SK-N-SH (cell line): ENCODE measurements around the gene SERPINB8. TPM values are rescaled to one million over a fixed set of nuclear protein-coding genes. Genes with fewer than 3 reads are reported as not detected.
A peak's percentile ranks its signal among the peaks of the same experiment; 100 is the strongest.

ENCODE experiments used
- CTCF ChIA-PET: fragments of 300-600, 350-600 bp; formaldehyde crosslinking; extraction: SDS; loops from one replicate; lab custom pipeline; 2021; lab: Yijun Ruan, JAX
- POLR2A ChIA-PET: fragments of 350-600 bp; sonication (Branson Sonifier 250); formaldehyde crosslinking; extraction: SDS; loops from one replicate; lab custom pipeline; 2020; ENCODE audit warnings: antibody characterized with exemption, inconsistent platforms; lab: Yijun Ruan, JAX
- DNase-seq: peaks from one replicate; pipeline ENCODE4 v3.0.0; 2012
- H2AFZ ChIP-seq: fragments of 200-600 bp; sonication (generic); 2 replicates; pipeline ENCODE4 v1.8.1; 2016; ENCODE audit warnings: antibody characterized with exemption, mild to moderate bottlenecking, low read depth
- H3F3A ChIP-seq: fragments of 200-600 bp; sonication (generic); replicated peaks from 2 replicates; pipeline ENCODE3; 2016; ENCODE audit warnings: antibody characterized with exemption, mild to moderate bottlenecking; ENCODE audit not compliant: insufficient read depth
- H3K27ac ChIP-seq, 2 experiments: fragments of 200-500 bp in 1 of 2; fragments of 200-600 bp in 1 of 2; sonication (Bioruptor generic) in 1 of 2; sonication (generic), shearing (Covaris generic) in 1 of 2; 2 replicates each; pipeline versions ENCODE4 v1.5.1 to v1.6.1; 2014 to 2016; ENCODE audit warnings: low read depth in 2 of 2, inconsistent platforms in 1 of 2, low read length in 1 of 2, mild to moderate bottlenecking in 1 of 2, mixed read lengths in 1 of 2
- H3K27me3 ChIP-seq: fragments of 200-600 bp; sonication (generic), shearing (Covaris generic); 2 replicates; pipeline ENCODE4 v1.6.1; 2016; ENCODE audit warnings: mixed run types; ENCODE audit not compliant: insufficient read depth
- H3K36me3 ChIP-seq, 2 experiments: fragments of 200-500 bp in 1 of 2; fragments of 200-600 bp in 1 of 2; sonication (Bioruptor generic) in 1 of 2; sonication (generic) in 1 of 2; replicated peaks in 1 of 2; 2 replicates each; pipeline versions ENCODE3 to v1.5.1; 2014 to 2016; ENCODE audit warnings: low read length in 1 of 2, mild to moderate bottlenecking in 1 of 2; ENCODE audit not compliant: insufficient read depth in 2 of 2, control insufficient read depth in 1 of 2
- H3K4me1 ChIP-seq, 2 experiments: fragments of 200-500 bp in 1 of 2; fragments of 200-600 bp in 1 of 2; sonication (Bioruptor generic) in 1 of 2; sonication (generic), shearing (Covaris generic) in 1 of 2; 2 replicates each; pipeline versions ENCODE4 v1.5.1 to v1.6.1; 2014 to 2016; ENCODE audit warnings: low read depth in 1 of 2, low read length in 1 of 2, mixed run types in 1 of 2; ENCODE audit not compliant: insufficient read depth in 2 of 2, control insufficient read depth in 1 of 2
- H3K4me2 ChIP-seq: fragments of 200-600 bp; sonication (generic), shearing (Covaris generic); 2 replicates; pipeline ENCODE4 v1.6.1; 2017; ENCODE audit warnings: mixed run types
- H3K4me3 ChIP-seq, 2 experiments: fragments of 200-500 bp in 1 of 2; fragments of 200-600 bp in 1 of 2; sonication (Bioruptor generic) in 1 of 2; sonication (generic), shearing (Covaris generic) in 1 of 2; 2 replicates each; pipeline versions ENCODE4 v1.5.1 to v1.8.1; 2014 to 2016; ENCODE audit warnings: low read depth in 2 of 2, inconsistent platforms in 1 of 2, low read length in 1 of 2, mild to moderate bottlenecking in 1 of 2, mixed read lengths in 1 of 2, moderate library complexity in 1 of 2
- H3K79me2 ChIP-seq: fragments of 200-600 bp; sonication (generic); 2 replicates; pipeline ENCODE4 v1.8.1; 2017; ENCODE audit warnings: mild to moderate bottlenecking; ENCODE audit not compliant: insufficient read depth
- H3K9ac ChIP-seq: fragments of 200-600 bp; sonication (generic); 2 replicates; pipeline ENCODE4 v1.6.1; 2017; ENCODE audit warnings: mixed run types
- H3K9me2 ChIP-seq: fragments of 200-600 bp; sonication (generic); 2 replicates; pipeline ENCODE4 v1.6.1; 2017; ENCODE audit warnings: mixed run types
- H3K9me3 ChIP-seq: fragments of 200-600 bp; sonication (generic); 2 replicates; pipeline ENCODE4 v1.6.1; 2017; ENCODE audit warnings: mixed run types, mild to moderate bottlenecking, moderate library complexity
- H4K20me1 ChIP-seq: fragments of 200-600 bp; sonication (generic); 2 replicates; pipeline ENCODE4 v1.6.1; 2017; ENCODE audit warnings: mild to moderate bottlenecking, mixed run types; ENCODE audit not compliant: insufficient read depth
- ELF1 ChIP-seq: IDR thresholded peaks from 2 replicates; pipeline ENCODE4 v1.4.0; 2012
- RAD21 ChIP-seq: IDR thresholded peaks from 2 replicates; pipeline ENCODE4 v1.6.1; 2012; ENCODE audit warnings: mild to moderate bottlenecking, low read length
- RFX5 ChIP-seq: IDR thresholded peaks from 2 replicates; pipeline ENCODE4 v1.6.1; 2012; ENCODE audit warnings: mild to moderate bottlenecking, improper control_type of control experiment, low read length
- SMC3 ChIP-seq: IDR thresholded peaks from 2 replicates; pipeline ENCODE4 v1.6.1; 2012; ENCODE audit warnings: low read depth, low read length, improper control_type of control experiment
- TAF1 ChIP-seq: IDR thresholded peaks from 2 replicates; pipeline ENCODE4 v1.6.1; 2012; ENCODE audit warnings: low read depth, mild to moderate bottlenecking, low read length, moderate library complexity, borderline replicate concordance
- TCF12 ChIP-seq: IDR thresholded peaks from 2 replicates; pipeline ENCODE4 v1.4.0; 2012
- whole genome bisulfite sequencing: methylation state at CpG from one replicate; pipeline ENCODE4 v1.1.6; 2017; ENCODE audit warnings: low lambda C conversion rate; 5-methylcytosine and 5-hydroxymethylcytosine counted together
- polyA plus RNA-seq, 3 experiments: library from polyadenylated mRNA; depleted of rRNA; stranded (reverse); fragments of >200 nt; gene quantifications; 2 replicates each; pipeline ENCODE4 v1.2.3, GENCODE V29; 2012
- TF ChIP-seq, protein P1 (sequence below): fragments of 200-600 bp; sonication (generic); IDR thresholded peaks from 2 replicates; pipeline ENCODE4 v1.6.1; 2017; ENCODE audit warnings: antibody characterized with exemption, mild to moderate bottlenecking, moderate library complexity
- TF ChIP-seq, protein P2 (sequence below): fragments of 150-350 bp; IDR thresholded peaks from 2 replicates; pipeline ENCODE4 v1.6.1; 2017; ENCODE audit warnings: antibody characterized with exemption, low read length, low read depth, borderline replicate concordance

The SERPINB8 gene
- polyA plus RNA-seq, 1 of the 3 experiments (the other 2 are of a cell fraction) = 3.4 TPM

DNA sequence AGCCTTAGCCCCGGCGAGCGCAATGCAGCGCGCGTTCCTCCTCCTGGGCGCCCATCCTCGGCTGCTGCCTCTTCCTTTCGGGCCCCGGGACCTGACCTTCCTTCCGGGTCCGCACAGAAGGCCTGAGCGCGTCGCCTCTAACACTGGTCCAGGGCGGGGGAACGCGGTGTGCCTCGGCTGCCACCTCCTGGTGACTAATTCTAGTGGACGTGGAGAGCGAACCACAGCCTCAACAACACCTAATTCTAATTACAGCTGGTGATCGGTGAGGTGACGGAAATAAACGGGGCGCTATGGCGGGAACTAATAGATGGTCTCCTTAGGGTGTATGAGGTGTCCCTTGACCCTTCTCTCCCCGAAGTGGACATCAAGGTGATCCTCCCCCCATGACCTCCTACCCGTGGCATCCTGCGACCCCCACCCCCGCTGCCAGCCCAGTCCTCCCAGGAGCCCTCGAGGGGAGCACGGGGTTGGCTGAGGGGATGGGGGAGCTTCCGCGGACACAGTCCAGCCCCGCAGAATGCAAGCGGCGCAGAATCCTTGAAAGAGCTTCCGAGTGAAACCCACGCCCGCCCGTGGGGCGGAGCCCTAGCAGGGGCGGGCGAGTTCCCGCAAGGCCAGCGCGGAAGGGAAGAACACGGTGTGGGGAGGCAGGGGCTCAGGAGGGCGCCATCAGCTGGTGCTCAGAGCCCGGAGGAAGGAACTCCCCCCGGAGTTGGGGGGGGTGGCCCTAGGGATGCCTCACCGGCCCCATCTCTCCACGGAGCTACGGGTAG, 33.5 kb upstream of the SERPINB8 start:
- no peaks in the 10 kb centered on the region for H3K9me2 ChIP-seq
- POLR2A ChIA-PET = no interaction called here
- WGBS = 10% methylated on average over 29 of the region's 54 CpGs

DNA sequence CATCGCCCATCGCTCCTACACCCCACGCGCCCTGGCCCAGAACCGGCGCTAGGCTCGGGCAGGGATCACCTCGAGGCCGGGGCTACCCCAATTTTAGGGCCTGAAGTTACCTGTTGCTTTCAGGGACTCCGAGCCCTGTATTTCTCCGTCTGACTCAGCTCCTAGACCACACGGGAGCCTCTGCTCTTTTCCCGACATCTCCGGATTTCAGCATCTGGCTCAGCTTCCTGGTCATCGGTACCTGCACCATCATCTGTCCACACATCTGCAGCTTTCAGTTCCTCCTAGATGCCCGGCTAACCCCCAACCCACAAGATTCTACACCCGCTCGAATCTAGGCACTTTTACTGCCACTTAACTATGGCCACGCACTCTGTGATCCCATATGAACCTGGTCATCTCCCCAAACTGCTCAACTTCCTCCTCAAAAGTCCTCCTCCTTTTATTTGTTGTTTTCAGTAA, 32.9 kb upstream of the SERPINB8 start:
- CTCF ChIA-PET = interaction anchor here (0.6 to 3.9 kb wide), 26 partner anchors 8 to 421 kb away, joined by 3 to 19 read pairs (median 5); partner anchors contain the start of gene HMSD
- peak overlapping the region; percentile 93; the same call in 1 of the 2 replicates for H2AFZ ChIP-seq
- no peaks in the 10 kb centered on the region for H3F3A ChIP-seq
- no peak for DNase-seq
- peaks cover 17% of the 10 kb centered on the region; the same call in 1 of the 2 replicates for H3K27me3 ChIP-seq
- no peaks in the 10 kb centered on the region for H3K36me3 ChIP-seq
- peaks cover 0 to 9% of the 10 kb centered on the region in 2 experiments; a peak in 2 of 4 replicates for H3K4me1 ChIP-seq
- H3K9ac ChIP-seq = no peak overlapping the region
- no peaks in the 10 kb centered on the region for H3K9me2 ChIP-seq
- TF ChIP-seq ELF1 (no peak), TAF1 (no peak), TCF12 (no peak), RFX5 (no peak)
- no peaks in the 10 kb centered on the region for H3K9me3 ChIP-seq
- POLR2A ChIA-PET = no interaction called here
- WGBS = 64% methylated on average over 12 of the region's 19 CpGs
- H3K4me2 ChIP-seq = peak overlapping the region; percentile 82; the same call in 1 of the 2 replicates
- H3K4me3 ChIP-seq = peak overlapping the region; percentile 53 to 62; a peak in 3 of 4 replicates
- no peak overlapping the region for H3K27ac ChIP-seq
- no peaks in the 10 kb centered on the region for H4K20me1 ChIP-seq
- H3K79me2 ChIP-seq = no peaks in the 10 kb centered on the region

More for the DNA sequence above, 33.5 kb upstream of the SERPINB8 start:
- CTCF ChIA-PET = interaction anchor here (0.5 to 3.9 kb wide), 34 partner anchors 9 to 514 kb away, joined by 3 to 19 read pairs (median 5); partner anchors contain the start of genes HMSD, SERPINB2 and VPS4B
- H3K4me2 ChIP-seq = peak overlapping the region; percentile 82
- DNase-seq = peak; percentile 85
- H3K4me3 ChIP-seq = peak overlapping the region; percentile 53 to 62
- no peaks in the 10 kb centered on the region for H3F3A ChIP-seq
- H3K27me3 ChIP-seq = peaks cover 19% of the 10 kb centered on the region; the same call in 1 of the 2 replicates
- H2AFZ ChIP-seq = peak overlapping the region; percentile 93
- H3K4me1 ChIP-seq = peaks cover 0 to 9% of the 10 kb centered on the region in 2 experiments; a peak in 2 of 4 replicates
- H3K9me3 ChIP-seq = no peaks in the 10 kb centered on the region
- H3K79me2 ChIP-seq = no peaks in the 10 kb centered on the region
- H3K9ac ChIP-seq = no peak overlapping the region
- TF ChIP-seq, protein P1, sequence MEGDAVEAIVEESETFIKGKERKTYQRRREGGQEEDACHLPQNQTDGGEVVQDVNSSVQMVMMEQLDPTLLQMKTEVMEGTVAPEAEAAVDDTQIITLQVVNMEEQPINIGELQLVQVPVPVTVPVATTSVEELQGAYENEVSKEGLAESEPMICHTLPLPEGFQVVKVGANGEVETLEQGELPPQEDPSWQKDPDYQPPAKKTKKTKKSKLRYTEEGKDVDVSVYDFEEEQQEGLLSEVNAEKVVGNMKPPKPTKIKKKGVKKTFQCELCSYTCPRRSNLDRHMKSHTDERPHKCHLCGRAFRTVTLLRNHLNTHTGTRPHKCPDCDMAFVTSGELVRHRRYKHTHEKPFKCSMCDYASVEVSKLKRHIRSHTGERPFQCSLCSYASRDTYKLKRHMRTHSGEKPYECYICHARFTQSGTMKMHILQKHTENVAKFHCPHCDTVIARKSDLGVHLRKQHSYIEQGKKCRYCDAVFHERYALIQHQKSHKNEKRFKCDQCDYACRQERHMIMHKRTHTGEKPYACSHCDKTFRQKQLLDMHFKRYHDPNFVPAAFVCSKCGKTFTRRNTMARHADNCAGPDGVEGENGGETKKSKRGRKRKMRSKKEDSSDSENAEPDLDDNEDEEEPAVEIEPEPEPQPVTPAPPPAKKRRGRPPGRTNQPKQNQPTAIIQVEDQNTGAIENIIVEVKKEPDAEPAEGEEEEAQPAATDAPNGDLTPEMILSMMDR = peak; percentile 63
- TF ChIP-seq RAD21 = peak; percentile 67
- TF ChIP-seq SMC3 = peak; percentile 59
- TF ChIP-seq ELF1 = peak; percentile 58
- TF ChIP-seq, protein P2, sequence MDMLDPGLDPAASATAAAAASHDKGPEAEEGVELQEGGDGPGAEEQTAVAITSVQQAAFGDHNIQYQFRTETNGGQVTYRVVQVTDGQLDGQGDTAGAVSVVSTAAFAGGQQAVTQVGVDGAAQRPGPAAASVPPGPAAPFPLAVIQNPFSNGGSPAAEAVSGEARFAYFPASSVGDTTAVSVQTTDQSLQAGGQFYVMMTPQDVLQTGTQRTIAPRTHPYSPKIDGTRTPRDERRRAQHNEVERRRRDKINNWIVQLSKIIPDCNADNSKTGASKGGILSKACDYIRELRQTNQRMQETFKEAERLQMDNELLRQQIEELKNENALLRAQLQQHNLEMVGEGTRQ = no peak
- H4K20me1 ChIP-seq = no peaks in the 10 kb centered on the region
- H3K36me3 ChIP-seq = no peaks in the 10 kb centered on the region
- H3K27ac ChIP-seq = no peak overlapping the region
